Superior temporal gyrus (tissue), 1 donor: ENCODE measurements around the gene ANGPTL4.
"Not testable (repeated sequence)": the region's sequence is repeated elsewhere in the genome, so short reads cannot be mapped to it uniquely, and the experiment has no call there.

ENCODE experiments used
- DNase-seq: peaks from one replicate; pipeline ENCODE4 v3.0.0-alpha.2; 2016; ENCODE audit errors: extremely low spot score

ANGPTL4 gene

DNA sequence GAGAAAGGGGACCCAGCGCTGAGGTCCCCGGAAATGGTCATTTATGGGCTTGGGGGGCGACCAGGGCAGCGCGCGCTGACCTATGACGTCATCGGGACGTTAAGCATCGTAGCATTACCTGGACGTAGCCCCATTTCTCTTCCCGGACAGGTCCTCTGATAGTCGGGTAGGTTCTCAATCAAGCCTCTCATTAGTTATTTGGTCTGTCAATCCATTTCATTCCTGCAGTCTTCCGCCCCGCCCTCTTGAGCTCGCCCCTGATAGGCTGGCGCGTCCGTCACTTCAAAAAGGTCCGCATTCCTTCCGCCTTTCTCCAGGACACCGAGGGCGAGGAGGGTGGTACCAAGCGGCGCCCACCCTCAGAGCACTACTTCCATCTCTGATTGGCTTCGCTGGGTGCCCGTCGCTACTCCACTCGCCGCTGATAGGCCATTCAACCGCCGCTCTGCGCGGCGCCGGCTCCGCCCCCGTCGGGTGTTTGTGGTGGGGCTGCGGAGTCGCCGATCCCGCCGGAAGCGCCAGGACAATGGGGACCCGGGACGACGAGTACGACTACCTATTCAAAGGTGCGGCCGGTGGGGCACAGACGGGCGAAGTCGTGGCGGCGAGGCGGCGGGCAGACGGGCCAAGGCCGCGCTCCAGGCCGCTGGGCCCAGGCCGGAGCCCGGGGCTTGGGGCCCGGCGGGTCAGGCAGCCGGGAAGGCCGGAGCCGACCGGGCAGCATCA, 26.1 kb downstream of the ANGPTL4 start, which contains the start of gene RAB11B:
Gene RAB11B, plus strand, starts transcription at position 470 of the 726 bp plus-strand sequence. Its CDS starts 57 bp downstream, at position 527.
- peak; percentile 100 for DNase-seq

- DNase-seq: peak; percentile 90
Observed at GRCh38 chr19:8390617-8390981, 26.6 kb downstream of the ANGPTL4 start.

- DNase-seq: no peak
Observed at GRCh38 chr19:8391198-8392016, 27.5 kb downstream of the ANGPTL4 start.

DNA sequence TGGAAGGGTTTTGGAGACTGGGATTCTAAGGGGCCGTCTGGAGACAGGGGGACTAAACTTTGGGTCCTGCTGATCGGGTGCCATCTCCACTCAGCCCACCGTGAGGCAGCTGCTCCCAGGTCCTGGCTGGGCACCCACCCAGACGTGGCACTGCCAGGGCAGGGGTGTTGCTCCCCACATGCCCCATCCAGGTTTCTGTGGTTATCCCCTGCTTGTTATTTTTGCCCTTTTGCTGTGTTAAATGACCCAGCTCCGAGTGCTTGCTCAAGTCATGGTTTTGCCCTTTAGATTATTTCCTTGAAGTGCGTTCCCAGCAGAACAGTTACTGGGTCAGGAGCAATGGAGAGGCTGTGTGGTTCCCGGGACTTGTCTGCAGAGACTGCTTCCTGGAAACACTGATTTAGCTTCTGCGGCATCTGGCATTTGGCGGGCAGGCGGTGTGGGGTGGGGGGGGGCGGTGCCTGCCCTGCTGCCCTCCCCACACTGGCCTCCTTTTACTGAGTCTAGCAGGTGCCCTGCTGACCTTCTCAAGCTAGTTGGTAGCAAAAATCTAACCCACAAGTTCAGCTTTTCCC, 28.1 kb downstream of the ANGPTL4 start:
- no peak for DNase-seq

- DNase-seq: no peak
Observed at GRCh38 chr19:8393192-8393870, 29.4 kb downstream of the ANGPTL4 start.

DNA sequence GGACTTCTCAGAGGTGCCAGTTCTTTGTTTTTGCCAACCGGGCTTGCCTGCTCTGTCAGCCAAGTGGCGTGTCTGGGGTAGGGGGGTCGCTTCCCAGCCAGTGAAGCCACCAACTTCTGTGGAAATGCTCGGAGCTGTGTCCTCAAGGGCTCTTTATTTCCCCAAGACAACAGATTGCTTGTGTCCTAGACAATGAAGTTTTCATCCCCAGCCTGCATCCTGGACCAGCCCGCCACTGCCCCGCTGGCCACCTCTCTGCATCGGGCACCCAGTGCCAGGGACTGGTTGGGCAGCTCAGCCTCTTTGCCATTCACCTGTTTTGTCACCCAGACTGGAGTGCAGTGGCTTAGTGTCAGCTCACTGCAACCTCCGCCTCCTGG, 29.9 kb downstream of the ANGPTL4 start:
- DNase-seq: peak; percentile 93

DNA sequence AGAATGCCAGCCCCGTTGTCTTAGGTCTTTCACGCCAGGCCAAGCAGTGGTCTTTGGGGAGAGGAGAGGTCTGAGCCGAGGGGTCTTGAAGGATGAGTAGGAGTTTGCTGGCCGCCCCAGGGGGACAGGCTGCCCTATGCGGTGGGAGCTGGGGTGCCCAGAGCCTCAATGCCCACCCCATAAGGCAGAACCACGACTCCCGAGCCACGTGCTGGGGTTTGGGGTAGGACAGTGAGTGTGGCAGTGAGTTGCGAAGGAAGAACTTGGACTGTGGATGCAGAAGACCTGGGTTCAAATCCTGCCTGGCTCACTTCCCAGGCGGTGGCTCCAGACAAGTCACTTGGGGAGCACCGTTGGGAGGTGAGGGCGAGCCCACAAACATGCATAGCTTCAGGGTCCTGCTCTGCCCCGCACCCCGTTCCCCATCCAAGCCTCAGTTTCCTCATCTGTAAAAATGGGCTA, 31.7 kb downstream of the ANGPTL4 start:
- no peak for DNase-seq

- DNase-seq: no peak
Observed at GRCh38 chr19:8396185-8396562, 32.2 kb downstream of the ANGPTL4 start.

- peak; percentile 76 for DNase-seq
Observed at GRCh38 chr19:8396563-8397203, 32.7 kb downstream of the ANGPTL4 start.

GRCh38 chr19:8397271-8397670, 33.3 kb downstream of the ANGPTL4 start:
- no peak for DNase-seq

DNA sequence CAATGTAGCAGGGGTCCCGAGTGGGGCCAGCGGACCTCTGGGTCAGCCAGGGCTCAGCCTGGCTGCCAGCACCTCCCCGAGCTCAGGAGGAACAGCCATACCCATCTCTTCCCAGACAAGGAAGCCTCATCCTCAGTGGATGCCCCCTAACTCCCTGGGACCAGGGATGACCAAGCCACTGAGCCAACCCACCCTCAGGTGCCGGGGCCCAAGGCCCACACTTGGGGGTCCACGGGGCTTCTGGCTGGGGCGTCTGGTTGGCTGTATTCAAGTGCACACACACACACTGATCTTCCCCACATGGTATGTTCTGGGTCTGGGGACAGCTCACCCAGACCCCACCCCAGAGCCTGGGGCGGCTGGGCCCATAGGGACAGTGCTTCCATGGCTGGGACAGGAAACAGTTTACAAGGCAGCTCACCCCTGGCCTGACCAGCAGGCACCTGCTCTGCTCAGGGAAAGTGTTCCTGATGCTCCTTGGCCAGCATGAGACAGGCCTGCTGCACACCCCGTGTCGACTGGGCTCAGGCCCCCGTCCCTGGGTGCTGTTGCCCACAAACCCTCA, 33.9 kb downstream of the ANGPTL4 start:
- no peak for DNase-seq

DNA sequence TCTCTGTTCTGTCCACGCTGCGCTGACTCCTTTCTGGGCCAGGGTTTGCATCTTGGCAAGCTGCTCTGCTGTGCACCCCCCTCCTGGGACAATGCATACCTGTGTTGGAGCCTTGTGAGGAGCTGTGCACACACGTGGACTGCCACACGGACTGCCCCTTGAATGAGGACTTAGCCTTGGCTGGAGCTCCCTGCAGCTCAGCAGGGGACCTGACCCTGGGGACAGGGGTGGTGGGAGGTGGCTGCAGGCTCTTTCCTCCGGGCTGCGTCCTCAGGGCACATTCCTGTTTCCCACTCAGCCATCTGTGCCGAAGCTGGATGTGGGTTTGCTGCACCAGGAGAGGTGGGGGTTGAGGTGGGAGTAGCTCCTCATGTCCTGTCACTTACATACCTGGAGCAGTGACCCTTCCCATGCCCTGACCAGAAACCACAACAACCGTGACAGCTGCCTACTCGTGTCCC, 34.4 kb downstream of the ANGPTL4 start:
- no peak for DNase-seq

- no peak for DNase-seq
Observed at GRCh38 chr19:8399681-8400188, 35.8 kb downstream of the ANGPTL4 start.

DNA sequence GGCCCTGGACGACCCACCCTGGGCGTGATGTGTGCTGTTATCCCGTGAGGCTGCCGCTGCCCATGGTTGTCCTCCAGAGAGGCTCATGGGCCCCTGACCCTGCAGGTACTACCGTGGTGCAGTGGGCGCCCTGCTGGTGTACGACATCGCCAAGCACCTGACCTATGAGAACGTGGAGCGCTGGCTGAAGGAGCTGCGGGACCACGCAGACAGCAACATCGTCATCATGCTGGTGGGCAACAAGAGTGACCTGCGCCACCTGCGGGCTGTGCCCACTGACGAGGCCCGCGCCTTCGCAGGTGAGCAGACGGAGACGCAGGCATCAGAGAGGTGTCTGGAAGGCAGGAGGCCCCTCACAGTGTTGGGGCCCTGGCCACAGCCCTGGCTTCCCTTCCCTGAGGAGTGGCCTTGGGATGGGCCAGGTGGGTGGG, 38.0 kb downstream of the ANGPTL4 start:
- no peak for DNase-seq

- no peak for DNase-seq
Observed at GRCh38 chr19:8403098-8403819, 39.3 kb downstream of the ANGPTL4 start.

GRCh38 chr19:8403820-8404109, 39.8 kb downstream of the ANGPTL4 start:
- DNase-seq: no peak

GRCh38 chr19:8404391-8405151, 40.6 kb downstream of the ANGPTL4 start:
- no peak for DNase-seq

DNA sequence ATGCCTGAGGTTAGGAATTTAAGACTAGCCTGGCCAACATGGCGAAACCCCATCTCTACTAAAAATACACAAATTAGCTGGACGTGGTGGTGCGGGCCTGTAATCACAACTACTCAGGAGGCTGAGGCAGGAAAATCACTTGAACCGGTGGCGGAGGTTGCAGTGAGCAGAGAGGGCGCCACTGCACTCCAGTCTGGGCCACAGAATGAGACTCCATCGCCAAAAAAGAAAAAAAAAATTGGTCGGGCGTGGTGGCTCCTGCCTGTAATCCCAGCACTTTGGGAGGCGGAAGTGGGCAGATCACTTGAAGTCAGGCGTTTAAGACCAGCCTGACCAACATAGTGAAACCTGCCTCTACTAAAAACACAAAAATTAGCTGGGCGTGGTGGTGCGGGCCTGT, 46.8 kb downstream of the ANGPTL4 start:
- not testable (repeated sequence) for DNase-seq

- DNase-seq: peak; percentile 97
Observed at GRCh38 chr19:8412783-8413628, 49.1 kb downstream of the ANGPTL4 start, which contains the start of gene MARCHF2. Gene MARCHF2 (plus strand): TSS chr19:8413305. CDS start chr19:8421841, 8,536 bp downstream.
